ENCODE measurements around the gene CBX5.
A peak's percentile ranks its signal among the peaks of the same experiment; 100 is the strongest.

CBX5 gene

GRCh38 chr12:54306925-54307741 is 27.2 kb upstream of the CBX5 start:
- no peak overlapping the region for H3K4me3 ChIP-seq (ENCODE audit: low read length)
- peak; percentile 46 for DNase-seq (ENCODE audit: low read depth)
- TF ChIP-seq CTCF (conservative IDR thresholded peaks at IDR 0.05; ENCODE audit: low read depth, low read length) = no peak

DNA sequence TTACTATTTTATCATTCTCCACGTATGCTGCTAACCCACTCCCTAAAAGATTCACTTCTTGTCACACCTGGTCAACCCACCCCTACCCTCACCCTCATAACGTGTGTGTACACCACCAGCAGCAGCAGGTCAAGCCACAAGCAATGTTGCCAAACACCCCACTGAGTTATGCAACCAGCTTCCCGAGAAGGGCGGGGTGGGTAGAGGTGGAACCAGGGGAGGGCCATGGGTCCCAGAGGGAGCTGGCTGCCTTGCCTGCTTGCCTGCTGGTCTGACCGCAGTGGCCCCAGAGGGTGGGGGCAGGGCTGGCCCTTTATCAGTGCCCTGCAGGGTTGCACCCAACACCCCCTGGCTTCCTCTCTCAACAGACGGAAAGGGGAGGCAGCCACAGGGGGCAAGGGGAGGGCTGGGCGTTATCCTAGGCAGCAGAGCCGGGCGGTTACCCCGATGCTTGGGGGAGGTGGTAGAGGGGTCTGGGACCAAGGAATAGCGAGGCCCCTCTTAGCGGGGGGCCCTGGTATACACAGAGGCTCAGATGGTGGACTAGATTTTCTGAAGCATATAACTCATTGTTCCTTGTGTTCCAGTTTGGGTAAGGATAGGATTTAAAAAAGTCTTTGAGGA is 24.4 kb upstream of the CBX5 start:
- no peak for DNase-seq (ENCODE audit: low read depth)
- no peak for TF ChIP-seq CTCF (conservative IDR thresholded peaks at IDR 0.05; ENCODE audit: low read depth, low read length)
- H3K4me3 ChIP-seq (ENCODE audit: low read length) = no peak overlapping the region

- H3K4me3 ChIP-seq (ENCODE audit: low read length) = no peak overlapping the region
- DNase-seq (ENCODE audit: low read depth) = no peak
- no peak for TF ChIP-seq CTCF (conservative IDR thresholded peaks at IDR 0.05; ENCODE audit: low read depth, low read length)
These were observed 23.7 kb upstream of the CBX5 start for GRCh38 chr12:54303640-54304039.

GRCh38 chr12:54301428-54302048 is 21.6 kb upstream of the CBX5 start:
- no peak for DNase-seq (ENCODE audit: low read depth)
- no peak for TF ChIP-seq CTCF (conservative IDR thresholded peaks at IDR 0.05; ENCODE audit: low read depth, low read length)
- H3K4me3 ChIP-seq (ENCODE audit: low read length) = no peak overlapping the region

DNA sequence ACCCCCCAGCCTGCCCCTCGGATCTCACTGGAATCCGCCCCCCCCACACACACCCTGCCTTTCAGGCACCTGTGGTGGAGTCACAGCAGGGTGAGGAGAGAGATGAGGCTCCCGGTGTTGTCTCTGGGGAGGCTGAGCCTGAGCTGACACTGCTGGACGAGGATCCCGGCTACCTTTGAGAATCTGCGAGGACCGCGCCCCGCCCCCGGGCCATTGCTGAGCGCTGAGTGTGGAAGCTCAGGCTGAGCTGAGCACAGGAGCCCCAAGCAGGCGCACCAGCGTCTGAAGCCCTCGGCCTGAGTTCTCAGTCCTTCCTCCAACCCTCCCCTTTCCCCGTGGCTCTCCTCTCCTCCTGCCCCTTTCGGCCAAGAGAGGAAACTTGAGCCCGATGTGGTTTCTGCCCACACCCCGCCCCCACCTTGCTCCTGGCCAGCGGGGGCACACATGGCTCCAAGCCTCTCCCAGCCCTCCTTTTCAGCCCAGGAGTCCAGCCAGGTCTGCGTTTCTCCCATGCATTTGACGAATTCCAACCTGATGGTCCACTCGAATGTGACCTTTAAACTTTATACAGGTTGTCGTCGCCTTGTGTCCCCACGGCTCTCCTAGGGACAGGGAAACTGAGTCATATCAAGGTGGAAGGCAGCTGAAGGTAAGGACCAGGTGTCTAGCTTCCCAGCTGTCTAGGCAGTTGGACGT is 21.0 kb upstream of the CBX5 start, which contains the start of gene NFE2:
TSS of gene NFE2 (minus strand) at position 284 of the 696 bp plus-strand sequence. CDS start 5,767 bp downstream, outside the sequence.
- H3K4me3 ChIP-seq (ENCODE audit: low read length) = peak within 1 kb of the TSS; percentile 38
- DNase-seq (ENCODE audit: low read depth) = no peak
- TF ChIP-seq CTCF (conservative IDR thresholded peaks at IDR 0.05; ENCODE audit: low read depth, low read length) = peak; percentile 15

GRCh38 chr12:54300225-54300731 is 20.4 kb upstream of the CBX5 start:
- no peak for DNase-seq (ENCODE audit: low read depth)
- H3K4me3 ChIP-seq (ENCODE audit: low read length) = peak overlapping the region; percentile 38
- no peak for TF ChIP-seq CTCF (conservative IDR thresholded peaks at IDR 0.05; ENCODE audit: low read depth, low read length)

Measured in retinal pigment epithelial cell (primary cell).